Natural killer cell (primary cell): ENCODE measurements around the gene FAM234A. TPM values are rescaled to one million over a fixed set of nuclear protein-coding genes. Genes with fewer than 3 reads are reported as not detected.

Source experiments
- ATAC-seq, 3 donors: fragments of 150-1000 bp in 2 of 3; fragments of 200-7000 bp in 1 of 3; cut with Tn5 transposase; 1 replicate in 1 of 3; 2 replicates in 2 of 3; pipeline ENCODE4 v1.10.0; 2021; ENCODE audit warnings: mild to moderate bottlenecking in 2 of 3, moderate library complexity in 2 of 3
- DNase-seq, 2 donors: peaks; one replicate each; pipeline versions ENCODE4 v3.0.0 to v3.0.0-alpha.2; 2013 to 2021; ENCODE audit warnings: mixed read lengths in 1 of 2
- H3K27ac ChIP-seq: one replicate; pipeline ENCODE4 v1.5.1; 2013; ENCODE audit warnings: mild to moderate bottlenecking, low read length
- H3K27me3 ChIP-seq: one replicate; pipeline ENCODE4 v1.6.1; 2013; ENCODE audit warnings: low read length; ENCODE audit not compliant: control insufficient read depth, insufficient read depth
- H3K36me3 ChIP-seq: one replicate; pipeline ENCODE4 v1.6.1; 2013; ENCODE audit warnings: low read length; ENCODE audit not compliant: control insufficient read depth, insufficient read depth
- H3K4me1 ChIP-seq: one replicate; pipeline ENCODE4 v1.6.1; 2013; ENCODE audit warnings: low read length; ENCODE audit not compliant: control insufficient read depth, insufficient read depth
- H3K4me3 ChIP-seq: one replicate; pipeline ENCODE4 v1.5.1; 2013; ENCODE audit warnings: low read length
- H3K9me3 ChIP-seq: one replicate; pipeline ENCODE4 v1.6.1; 2013; ENCODE audit warnings: low read length; ENCODE audit not compliant: control insufficient read depth, insufficient read depth
- H3K27ac Mint-ChIP-seq, 2 donors: one replicate each; pipeline ENCODE4 v1.8.0; 2022; ENCODE audit warnings: mild to moderate bottlenecking in 2 of 2, mixed read lengths in 2 of 2, moderate library complexity in 1 of 2
- H3K27me3 Mint-ChIP-seq, 2 donors: one replicate each; pipeline ENCODE4 v1.8.0; 2022; ENCODE audit warnings: low read depth in 2 of 2, mixed read lengths in 2 of 2
- H3K36me3 Mint-ChIP-seq: one replicate; pipeline ENCODE4 v1.8.0; 2022; ENCODE audit warnings: mixed read lengths
- H3K4me1 Mint-ChIP-seq, 2 donors: one replicate each; pipeline ENCODE4 v1.8.0; 2022; ENCODE audit warnings: mixed read lengths in 2 of 2
- H3K4me3 Mint-ChIP-seq: one replicate; pipeline ENCODE4 v1.8.0; 2022; ENCODE audit warnings: mild to moderate bottlenecking, moderate library complexity, mixed read lengths
- H3K9me3 Mint-ChIP-seq, 2 donors: one replicate each; pipeline ENCODE4 v1.8.0; 2022; ENCODE audit warnings: mixed read lengths in 2 of 2
- CTCF ChIP-seq: fragments of 200-600 bp; IDR thresholded peaks from one replicate; pipeline ENCODE4 v1.8.0; 2022; ENCODE audit warnings: antibody characterized with exemption
- WGBS: methylation state at CpG from one replicate; pipeline ENCODE4 v1.1.7; 2013; ENCODE audit warnings: missing lambda C conversion rate; ENCODE audit not compliant: insufficient coverage; 5-methylcytosine and 5-hydroxymethylcytosine counted together
- intact Hi-C: fragments of 100-400 bp; cut with micrococcal nuclease; formaldehyde crosslinking; loops from one replicate; pipeline ENCODE4 v1.14.2; 2022
- total RNA-seq, 4 donors: library from RNA; stranded (reverse); fragments of 120-200 nt in 1 of 4; gene quantifications; one replicate each; pipeline versions ENCODE4 v1.2.3 to v1.2.4, GENCODE V29; 2013 to 2022

Gene FAM234A
- total RNA-seq, 3 donors from 2014 or later (not counting 1 experiment from before 2014, with no cell fraction given), result 32.4 to 42.6 (median 40.7) TPM

- Mint-ChIP-seq H3K4me3 (peak overlapping the region; percentile 42), H3K4me1 (peaks cover 28 to 43% of the 10 kb centered on the region in 2 donors), H3K36me3 (no peaks in the 10 kb centered on the region), H3K27ac (peak overlapping the region in 1 of 2 donors; percentile 63), H3K27me3 (no peaks in the 10 kb centered on the region), H3K9me3 (no peaks in the 10 kb centered on the region)
- WGBS, result 39% methylated on average over 8 of the region's 8 CpGs
- H3K27me3 ChIP-seq, result no peaks in the 10 kb centered on the region
- DNase-seq (no peak), ATAC-seq (peak in 2 of 3 donors; percentile 53 to 62)
- H3K4me1 ChIP-seq, result peaks cover 33% of the 10 kb centered on the region
- no peak overlapping the region for H3K27ac ChIP-seq
- intact Hi-C loops, result no loop called here
- no peaks in the 10 kb centered on the region for H3K9me3 ChIP-seq
- no peak for TF ChIP-seq CTCF
- no peaks in the 10 kb centered on the region for H3K36me3 ChIP-seq
- H3K4me3 ChIP-seq, result no peak overlapping the region
These were observed 5.9 kb downstream of the FAM234A start for GRCh38 chr16:240559-240958.

DNA sequence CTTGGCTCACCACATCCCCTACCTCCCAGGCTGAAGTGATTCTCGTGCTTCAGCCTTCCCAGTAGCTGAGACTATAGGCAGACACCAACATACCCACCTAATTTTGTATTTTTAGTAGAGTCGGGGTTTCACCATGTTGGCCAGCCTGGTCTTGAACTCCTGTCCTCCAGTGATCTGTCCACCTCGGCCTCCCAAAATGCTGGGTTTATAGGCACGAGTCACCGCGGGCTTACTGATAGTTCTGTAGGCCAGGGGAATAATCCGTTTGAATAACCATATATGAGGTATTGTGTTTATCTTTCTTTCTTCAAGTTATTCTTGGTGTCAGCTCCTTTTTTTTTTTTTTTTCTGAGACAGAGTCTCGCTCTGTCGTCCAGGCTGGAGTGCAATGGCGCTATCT lies 7.7 kb downstream of the FAM234A start:
- Mint-ChIP-seq H3K27ac (no peak overlapping the region), H3K4me1 (peaks cover 32 to 48% of the 10 kb centered on the region in 2 donors), H3K4me3 (no peak overlapping the region), H3K27me3 (no peaks in the 10 kb centered on the region), H3K36me3 (no peaks in the 10 kb centered on the region), H3K9me3 (no peaks in the 10 kb centered on the region)
- H3K4me3 ChIP-seq, result no peak overlapping the region
- H3K4me1 ChIP-seq, result peaks cover 35% of the 10 kb centered on the region
- DNase-seq (no peak), ATAC-seq (peak in 1 of 3 donors; percentile 35)
- WGBS, result 79% methylated on average over 7 of the region's 10 CpGs
- no peaks in the 10 kb centered on the region for H3K9me3 ChIP-seq
- TF ChIP-seq CTCF, result no peak
- intact Hi-C loops, result no loop called here
- H3K36me3 ChIP-seq, result no peaks in the 10 kb centered on the region
- H3K27ac ChIP-seq, result no peak overlapping the region
- H3K27me3 ChIP-seq, result no peaks in the 10 kb centered on the region

DNA sequence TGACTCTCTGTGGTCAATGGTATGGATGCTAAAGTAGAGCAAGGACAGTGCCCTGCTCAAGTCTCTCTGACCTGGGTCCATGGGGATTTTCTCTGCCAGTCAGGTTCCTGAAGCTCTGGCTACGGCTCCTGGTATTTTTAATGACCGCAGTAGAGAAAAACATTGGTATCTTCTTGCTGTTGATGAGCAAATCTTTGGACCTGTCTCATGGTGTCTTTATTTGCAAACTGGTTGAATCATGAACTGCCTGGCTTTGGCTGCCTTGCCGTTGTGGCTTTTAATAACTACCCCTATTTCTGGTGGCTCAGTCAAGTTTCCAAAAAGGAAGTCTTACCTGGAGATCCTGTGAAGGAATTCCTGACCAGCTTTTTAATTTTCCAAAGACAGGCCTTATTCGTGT lies 8.7 kb downstream of the FAM234A start:
- ATAC-seq (no peak), DNase-seq (no peak)
- no peaks in the 10 kb centered on the region for H3K27me3 ChIP-seq
- H3K36me3 ChIP-seq, result no peaks in the 10 kb centered on the region
- H3K27ac Mint-ChIP-seq, result peak overlapping the region in 1 of 2 donors; percentile 13
- no peak overlapping the region for H3K4me3 Mint-ChIP-seq
- no peaks in the 10 kb centered on the region for H3K27me3 Mint-ChIP-seq
- peaks cover 32 to 56% of the 10 kb centered on the region in 2 donors for H3K4me1 Mint-ChIP-seq
- WGBS, result 85% methylated on average over 4 of the region's 4 CpGs
- H3K4me3 ChIP-seq, result no peak overlapping the region
- H3K9me3 ChIP-seq, result no peaks in the 10 kb centered on the region
- H3K9me3 Mint-ChIP-seq, result no peaks in the 10 kb centered on the region
- H3K27ac ChIP-seq, result no peak overlapping the region
- H3K4me1 ChIP-seq, result peaks cover 38% of the 10 kb centered on the region
- intact Hi-C loops, result no loop called here
- no peak for TF ChIP-seq CTCF
- no peaks in the 10 kb centered on the region for H3K36me3 Mint-ChIP-seq

GRCh38 chr16:245105-245504 lies 10.5 kb downstream of the FAM234A start:
- Mint-ChIP-seq H3K27ac (peak overlapping the region; percentile 8 to 52), H3K27me3 (no peaks in the 10 kb centered on the region), H3K4me1 (peaks cover 27 to 51% of the 10 kb centered on the region in 2 donors), H3K9me3 (no peaks in the 10 kb centered on the region), H3K4me3 (no peak overlapping the region), H3K36me3 (no peaks in the 10 kb centered on the region)
- Histone ChIP-seq H3K9me3 (no peaks in the 10 kb centered on the region), H3K27ac (no peak overlapping the region), H3K36me3 (no peaks in the 10 kb centered on the region), H3K27me3 (no peaks in the 10 kb centered on the region), H3K4me3 (no peak overlapping the region), H3K4me1 (peaks cover 35% of the 10 kb centered on the region)
- TF ChIP-seq CTCF, result no peak
- intact Hi-C loops, result no loop called here
- no peak for ATAC-seq
- 90% methylated on average over 9 of the region's 9 CpGs for WGBS
- DNase-seq, result no peak
